GM12878 (cell line): Measurements from ENCODE around the gene LBHD1. TPM values are rescaled to one million over a fixed set of nuclear protein-coding genes. Genes with fewer than 3 reads are reported as not detected.

Experiments
- ATAC-seq: fragments of 200-7000 bp; cut with Tn5 transposase; 3 replicates; pipeline ENCODE4 v1.9.1; 2020; ENCODE audit warnings: mild to moderate bottlenecking, moderate library complexity
- BruUV-seq: library from RNA; stranded (reverse); fragments of 400-500 nt; replicated peaks from 2 replicates; lab custom pipeline; 2021; lab: Mats Ljungman, UMichigan
- CTCF ChIA-PET: fragments of 300-600 bp; sonication (Branson Sonifier 250); formaldehyde crosslinking; extraction: SDS; loops from one replicate; lab custom pipeline; 2021; ENCODE audit warnings: inconsistent platforms; lab: Yijun Ruan, JAX
- POLR2A ChIA-PET: fragments of 350-600 bp; formaldehyde crosslinking; extraction: SDS; loops from one replicate; lab custom pipeline; 2021; ENCODE audit warnings: inconsistent platforms; lab: Charles Lee
- RAD21 ChIA-PET: fragments of 300-600 bp; sonication (Branson Sonifier 250); formaldehyde crosslinking; loops from one replicate; lab custom pipeline; 2023; ENCODE audit warnings: antibody characterized with exemption; ENCODE audit not compliant: unreplicated experiment; lab: Charles Lee
- SMC1A ChIA-PET: fragments of 300-600 bp; sonication (Branson Sonifier 250); formaldehyde crosslinking; loops from one replicate; lab custom pipeline; 2023; ENCODE audit not compliant: unreplicated experiment, uncharacterized antibody; lab: Charles Lee
- DNase-seq: peaks from one replicate; pipeline ENCODE4 v3.0.0-alpha.2; 2011; ENCODE audit warnings: low read depth, low spot score
- FAIRE-seq: peaks from 3 replicates; lab custom pipeline; 2011; peaks lifted over from hg19 to GRCh38; lab: Jason Lieb, UNC
- H2AFZ ChIP-seq: 2 replicates; pipeline ENCODE4 v1.6.0; 2011; ENCODE audit warnings: low read depth, low read length, control low read depth; ENCODE audit not compliant: control insufficient read depth
- H3K27ac ChIP-seq: 2 replicates; pipeline ENCODE4 v1.5.1; 2011; ENCODE audit warnings: control low read depth; ENCODE audit not compliant: control insufficient read depth, insufficient read depth
- H3K27me3 ChIP-seq, 2 experiments: replicated peaks in 1 of 2; 2 replicates each; pipeline versions ENCODE4 v1.6.0 to v1.6.1; 2011; ENCODE audit warnings: low read length in 1 of 2; ENCODE audit not compliant: control insufficient read depth in 2 of 2, insufficient read depth in 2 of 2
- H3K36me3 ChIP-seq, 2 experiments: 2 replicates each; pipeline ENCODE4 v1.5.1; 2011; ENCODE audit warnings: low read length in 1 of 2; ENCODE audit not compliant: control insufficient read depth in 2 of 2, insufficient read depth in 2 of 2
- H3K4me1 ChIP-seq: 2 replicates; pipeline ENCODE4 v1.6.1; 2011; ENCODE audit warnings: mild to moderate bottlenecking, low read length, moderate library complexity, mixed read lengths; ENCODE audit not compliant: control insufficient read depth, insufficient read depth
- H3K4me2 ChIP-seq: 2 replicates; pipeline ENCODE4 v1.6.0; 2011; ENCODE audit warnings: control low read depth; ENCODE audit not compliant: control insufficient read depth, insufficient read depth
- H3K4me3 ChIP-seq: fragments of 200-600 bp; sonication (generic); 2 replicates; pipeline ENCODE4 v1.5.1; 2016
- H3K79me2 ChIP-seq: 2 replicates; pipeline ENCODE4 v1.6.0; 2011; ENCODE audit warnings: low read length; ENCODE audit not compliant: control insufficient read depth, insufficient read depth
- H3K9ac ChIP-seq: 2 replicates; pipeline ENCODE4 v1.8.0; 2011; ENCODE audit warnings: low read length, control low read depth, mixed read lengths; ENCODE audit not compliant: control insufficient read depth, insufficient read depth
- H3K9me3 ChIP-seq: replicated peaks from 3 replicates; pipeline ENCODE4 v1.5.1; 2011; ENCODE audit warnings: mild to moderate bottlenecking, low read length; ENCODE audit not compliant: control insufficient read depth, insufficient read depth
- H4K20me1 ChIP-seq: 2 replicates; pipeline ENCODE4 v1.6.0; 2011; ENCODE audit not compliant: control insufficient read depth, insufficient read depth
- BACH1 ChIP-seq: fragments of 450-650 bp; IDR thresholded peaks from 2 replicates; pipeline ENCODE4 v1.6.1; 2017; ENCODE audit warnings: mild to moderate bottlenecking, borderline replicate concordance
- CEBPB ChIP-seq, 2 experiments: fragments of 150-350 bp in 1 of 2; IDR thresholded peaks; 2 replicates each; pipeline ENCODE4 v1.6.1; 2012 to 2014; ENCODE audit warnings: low read depth in 2 of 2, low read length in 2 of 2, borderline replicate concordance in 1 of 2, inconsistent platforms in 1 of 2
- DPF2 ChIP-seq: fragments of 450-650 bp; IDR thresholded peaks from 2 replicates; pipeline ENCODE4 v1.6.1; 2017; ENCODE audit warnings: mild to moderate bottlenecking
- PML ChIP-seq: IDR thresholded peaks from 2 replicates; pipeline ENCODE4 v1.6.1; 2012; ENCODE audit warnings: low read length, inconsistent platforms
- POLR2AphosphoS2 ChIP-seq: IDR thresholded peaks from 2 replicates; pipeline ENCODE4 v1.6.1; 2011; ENCODE audit warnings: low read depth, mild to moderate bottlenecking, low read length, improper control_type of control experiment, moderate library complexity
- POU2F2 ChIP-seq: IDR thresholded peaks from 3 replicates; pipeline ENCODE4 v1.6.1; 2011; ENCODE audit warnings: low read depth, mild to moderate bottlenecking, low read length, borderline replicate concordance
- TAF1 ChIP-seq: IDR thresholded peaks from 2 replicates; pipeline ENCODE4 v1.6.1; 2011; ENCODE audit warnings: mild to moderate bottlenecking, low read depth, low read length, borderline replicate concordance
- WRNIP1 ChIP-seq: IDR thresholded peaks from 2 replicates; pipeline ENCODE4 v1.6.1; 2011; ENCODE audit warnings: low read depth, low read length, improper control_type of control experiment, borderline replicate concordance
- ZNF217 ChIP-seq: fragments of 450-650 bp; IDR thresholded peaks from 2 replicates; pipeline ENCODE4 v1.6.1; 2017; ENCODE audit warnings: antibody characterized with exemption, mild to moderate bottlenecking
- ZNF274 ChIP-seq: IDR thresholded peaks from one replicate; pipeline ENCODE4 v1.8.0; 2011; ENCODE audit not compliant: insufficient read length, insufficient read depth
- whole genome bisulfite sequencing: methylation state at CpG from one replicate; pipeline ENCODE4 v1.1.6; 2016; ENCODE audit warnings: low lambda C conversion rate; ENCODE audit not compliant: insufficient replicate concordance, insufficient coverage; ENCODE audit errors: missing lambda C conversion rate; 5-methylcytosine and 5-hydroxymethylcytosine counted together
- in situ Hi-C: fragments of 300-500 bp; cut with MboI; formaldehyde crosslinking; loops from 9 replicates; pipeline ENCODE4 v1.14.3; 2018; ENCODE audit warnings: mixed read lengths
- intact Hi-C: fragments of 100-400 bp; cut with micrococcal nuclease; formaldehyde crosslinking; loops from one replicate; pipeline ENCODE4 v1.14.2; 2022; ENCODE audit not compliant: unreplicated experiment
- polyA plus RNA-seq, 11 experiments: library from polyadenylated mRNA; depleted of rRNA in 4 of 11; unstranded in 6 of 11; stranded (reverse) in 5 of 11; fragments of >200 nt; fragmentation: Nextera tagmentation in 4 of 11; fragmentation: Illumina TruSeq in 1 of 11; extraction: Ambion mirVana in 4 of 11; extraction: Trizol in 1 of 11; gene quantifications; 1 replicate in 1 of 11; 2 replicates in 10 of 11; pipeline versions ENCODE4 v1.2.1 to v1.2.3, GENCODE V29; 2011 to 2016; ENCODE audit warnings: inconsistent platforms in 2 of 11, missing spikeins in 2 of 11, low read depth in 1 of 11
- total RNA-seq, 4 experiments: library from RNA; depleted of rRNA in 3 of 4; stranded (reverse); fragments of >200 nt in 3 of 4; fragmentation: Illumina TruSeq in 1 of 4; extraction: Trizol in 1 of 4; gene quantifications; 2 replicates each; pipeline versions ENCODE4 v1.2.1 to v1.2.3, GENCODE V29; 2013 to 2021
- TF ChIP-seq, protein P1 (sequence below): fragments of 450-650 bp; IDR thresholded peaks from 2 replicates; pipeline ENCODE4 v1.6.1; 2018; ENCODE audit warnings: borderline replicate concordance, mild to moderate bottlenecking; ENCODE audit not compliant: partially characterized antibody
- TF ChIP-seq, protein P2 (sequence below): fragments of 450-650 bp; IDR thresholded peaks from 2 replicates; pipeline ENCODE4 v1.6.1; 2018; ENCODE audit warnings: mild to moderate bottlenecking, low read depth, moderate library complexity; ENCODE audit not compliant: partially characterized antibody
- TF ChIP-seq, protein P3 (sequence below): fragments of 450-650 bp; conservative IDR thresholded peaks from 2 replicates; pipeline ENCODE4 v1.6.1; 2017; ENCODE audit warnings: mild to moderate bottlenecking, moderate library complexity

Gene LBHD1
- total and polyA plus RNA-seq, 10 of the 15 experiments (the other 5 are each of a cell fraction or from before 2014, with no cell fraction given), result 0.79 to 12.0 (median 7.6) TPM

DNA sequence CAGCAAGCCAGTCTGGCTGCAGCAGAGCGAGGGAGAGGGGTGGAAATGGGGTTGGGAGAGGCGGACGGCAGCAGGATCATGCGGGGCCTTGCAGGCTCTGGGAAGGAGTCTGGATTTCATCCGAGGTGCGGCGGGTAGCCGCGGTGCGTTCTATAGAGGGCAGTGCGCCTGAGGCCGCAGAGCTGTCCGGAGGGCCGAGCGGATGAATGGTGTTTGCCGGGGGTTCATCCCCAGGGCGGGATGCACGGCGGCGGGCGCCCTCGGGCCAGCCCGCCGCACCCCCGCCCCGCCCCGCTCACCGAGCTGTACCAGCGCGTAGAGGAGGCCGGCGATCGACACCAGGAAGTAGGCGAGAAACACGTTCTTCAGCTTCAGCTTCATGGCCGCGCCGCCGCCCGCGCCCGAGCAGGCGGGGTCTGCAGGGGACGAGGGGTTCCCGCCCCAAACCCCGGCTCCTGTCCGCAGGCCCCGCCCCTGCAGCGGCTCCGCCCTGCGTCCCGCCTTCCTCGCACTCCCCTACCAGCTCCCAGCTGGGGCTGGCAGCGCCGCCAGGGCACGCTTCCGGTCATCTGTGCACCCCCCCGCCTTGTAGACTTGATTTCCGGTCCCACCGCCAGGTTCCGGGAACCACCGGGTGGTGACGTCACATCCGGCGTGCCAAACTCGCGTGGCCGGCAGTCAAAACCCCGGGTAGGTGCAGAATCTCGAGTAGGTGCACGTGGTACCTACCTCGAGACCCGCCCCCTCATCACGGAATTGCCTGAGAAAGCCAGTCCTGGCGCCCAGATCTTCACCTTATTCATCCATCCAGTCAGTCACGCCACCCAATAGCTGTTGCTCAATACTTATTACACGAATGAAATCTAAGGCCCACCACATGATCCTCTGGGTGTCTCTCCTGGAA is 50.2 kb downstream of the LBHD1 start, which contains the start of gene B3GAT3:
Gene B3GAT3, minus strand, starts transcription at position 420 of the 904 bp plus-strand sequence. Its CDS starts 39 bp downstream, at position 381.
- under 1% methylated on average over 71 of the region's 77 CpGs for WGBS
- peak; percentile 99 for FAIRE-seq
- CTCF ChIA-PET, result interaction anchor here (0.8 to 2.8 kb wide), 12 partner anchors 10 to 148 kb away, joined by 3 to 12 read pairs (median 5); partner anchors contain the start of genes C11orf98, CSKMT, MTA2 and TUT1
- TF ChIP-seq, protein P1, sequence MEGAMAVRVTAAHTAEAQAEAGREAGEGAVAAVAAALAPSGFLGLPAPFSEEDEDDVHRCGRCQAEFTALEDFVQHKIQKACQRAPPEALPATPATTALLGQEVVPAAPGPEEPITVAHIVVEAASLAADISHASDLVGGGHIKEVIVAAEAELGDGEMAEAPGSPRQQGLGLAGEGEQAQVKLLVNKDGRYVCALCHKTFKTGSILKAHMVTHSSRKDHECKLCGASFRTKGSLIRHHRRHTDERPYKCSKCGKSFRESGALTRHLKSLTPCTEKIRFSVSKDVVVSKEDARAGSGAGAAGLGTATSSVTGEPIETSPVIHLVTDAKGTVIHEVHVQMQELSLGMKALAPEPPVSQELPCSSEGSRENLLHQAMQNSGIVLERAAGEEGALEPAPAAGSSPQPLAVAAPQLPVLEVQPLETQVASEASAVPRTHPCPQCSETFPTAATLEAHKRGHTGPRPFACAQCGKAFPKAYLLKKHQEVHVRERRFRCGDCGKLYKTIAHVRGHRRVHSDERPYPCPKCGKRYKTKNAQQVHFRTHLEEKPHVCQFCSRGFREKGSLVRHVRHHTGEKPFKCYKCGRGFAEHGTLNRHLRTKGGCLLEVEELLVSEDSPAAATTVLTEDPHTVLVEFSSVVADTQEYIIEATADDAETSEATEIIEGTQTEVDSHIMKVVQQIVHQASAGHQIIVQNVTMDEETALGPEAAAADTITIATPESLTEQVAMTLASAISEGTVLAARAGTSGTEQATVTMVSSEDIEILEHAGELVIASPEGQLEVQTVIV, result peak; percentile 80
- TF ChIP-seq DPF2, result peak; percentile 66; the same call in 1 of the 2 replicates
- peak; percentile 76 for TF ChIP-seq BACH1
- no peak; the same call in 1 of the 2 replicates for TF ChIP-seq WRNIP1
- 0 out of 2 replicates have a peak, but pooled peaks have one; percentile 74 for TF ChIP-seq POLR2AphosphoS2
- TF ChIP-seq, protein P2, sequence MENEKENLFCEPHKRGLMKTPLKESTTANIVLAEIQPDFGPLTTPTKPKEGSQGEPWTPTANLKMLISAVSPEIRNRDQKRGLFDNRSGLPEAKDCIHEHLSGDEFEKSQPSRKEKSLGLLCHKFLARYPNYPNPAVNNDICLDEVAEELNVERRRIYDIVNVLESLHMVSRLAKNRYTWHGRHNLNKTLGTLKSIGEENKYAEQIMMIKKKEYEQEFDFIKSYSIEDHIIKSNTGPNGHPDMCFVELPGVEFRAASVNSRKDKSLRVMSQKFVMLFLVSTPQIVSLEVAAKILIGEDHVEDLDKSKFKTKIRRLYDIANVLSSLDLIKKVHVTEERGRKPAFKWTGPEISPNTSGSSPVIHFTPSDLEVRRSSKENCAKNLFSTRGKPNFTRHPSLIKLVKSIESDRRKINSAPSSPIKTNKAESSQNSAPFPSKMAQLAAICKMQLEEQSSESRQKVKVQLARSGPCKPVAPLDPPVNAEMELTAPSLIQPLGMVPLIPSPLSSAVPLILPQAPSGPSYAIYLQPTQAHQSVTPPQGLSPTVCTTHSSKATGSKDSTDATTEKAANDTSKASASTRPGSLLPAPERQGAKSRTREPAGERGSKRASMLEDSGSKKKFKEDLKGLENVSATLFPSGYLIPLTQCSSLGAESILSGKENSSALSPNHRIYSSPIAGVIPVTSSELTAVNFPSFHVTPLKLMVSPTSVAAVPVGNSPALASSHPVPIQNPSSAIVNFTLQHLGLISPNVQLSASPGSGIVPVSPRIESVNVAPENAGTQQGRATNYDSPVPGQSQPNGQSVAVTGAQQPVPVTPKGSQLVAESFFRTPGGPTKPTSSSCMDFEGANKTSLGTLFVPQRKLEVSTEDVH, result peak; percentile 84
- peak; percentile 46; the same call in 1 of the 2 replicates for TF ChIP-seq PML
- 0 out of 3 replicates have a peak, but pooled peaks have one; percentile 5 for TF ChIP-seq POU2F2
- TF ChIP-seq ZNF274, result no peak
- TF ChIP-seq ZNF217, result no peak
- peak; percentile 52; the same call in 1 of the 2 replicates for TF ChIP-seq TAF1
- TF ChIP-seq, protein P3, sequence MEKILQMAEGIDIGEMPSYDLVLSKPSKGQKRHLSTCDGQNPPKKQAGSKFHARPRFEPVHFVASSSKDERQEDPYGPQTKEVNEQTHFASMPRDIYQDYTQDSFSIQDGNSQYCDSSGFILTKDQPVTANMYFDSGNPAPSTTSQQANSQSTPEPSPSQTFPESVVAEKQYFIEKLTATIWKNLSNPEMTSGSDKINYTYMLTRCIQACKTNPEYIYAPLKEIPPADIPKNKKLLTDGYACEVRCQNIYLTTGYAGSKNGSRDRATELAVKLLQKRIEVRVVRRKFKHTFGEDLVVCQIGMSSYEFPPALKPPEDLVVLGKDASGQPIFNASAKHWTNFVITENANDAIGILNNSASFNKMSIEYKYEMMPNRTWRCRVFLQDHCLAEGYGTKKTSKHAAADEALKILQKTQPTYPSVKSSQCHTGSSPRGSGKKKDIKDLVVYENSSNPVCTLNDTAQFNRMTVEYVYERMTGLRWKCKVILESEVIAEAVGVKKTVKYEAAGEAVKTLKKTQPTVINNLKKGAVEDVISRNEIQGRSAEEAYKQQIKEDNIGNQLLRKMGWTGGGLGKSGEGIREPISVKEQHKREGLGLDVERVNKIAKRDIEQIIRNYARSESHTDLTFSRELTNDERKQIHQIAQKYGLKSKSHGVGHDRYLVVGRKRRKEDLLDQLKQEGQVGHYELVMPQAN, result peak; percentile 48; the same call in 1 of the 2 replicates
- no peak for TF ChIP-seq CEBPB (IDR thresholded peaks at IDR 0.05; ENCODE audit: borderline replicate concordance in 1 of 2, low read depth in 2 of 2, low read length in 2 of 2)

More for the DNA sequence above, 50.2 kb downstream of the LBHD1 start, which contains the start of gene B3GAT3:
- ATAC-seq (peak; percentile 98), DNase-seq (peak; percentile 98)
- no peaks in the 10 kb centered on the region for H3K9me3 ChIP-seq
- H2AFZ ChIP-seq, result peak within 1 kb of the TSS; percentile 67
- peak within 1 kb of the TSS; percentile 96 for H3K9ac ChIP-seq
- ChIA-PET POLR2A (interaction anchor here (0.5 to 5.0 kb wide), 37 partner anchors 9 to 1187 kb away, joined by 3 to 50 read pairs (median 5); partner anchors contain the start of genes C11orf98, CSKMT, EEF1G and EML3), RAD21 (interaction anchor here (0.8 to 3.3 kb wide), 17 partner anchors 8 to 236 kb away, joined by 3 to 25 read pairs (median 5); partner anchors contain the start of genes C11orf98, CSKMT, EEF1G and EML3), SMC1A (interaction anchor here (0.6 to 2.6 kb wide), 14 partner anchors 10 to 240 kb away, joined by 3 to 11 read pairs (median 4); partner anchors contain the start of genes C11orf98, CSKMT, MTA2 and TUT1)
- peaks cover 11% of the 10 kb centered on the region for H3K79me2 ChIP-seq
- peak within 1 kb of the TSS; percentile 98 for H3K4me2 ChIP-seq
- BruUV-seq, result no TSS peak
- in situ Hi-C loops (no loop called here), intact Hi-C loops (loop anchor here (2.0 kb wide), 1 partner anchor 25 kb away; the partner anchor contains the start of gene GANAB)
- H3K36me3 ChIP-seq, result peaks cover 6 to 12% of the 10 kb centered on the region in 2 experiments
- no peaks in the 10 kb centered on the region for H4K20me1 ChIP-seq
- 0 out of 2 replicates have a peak, but pooled peaks cover 4% of the 10 kb centered on the region for H3K4me1 ChIP-seq
- H3K27me3 ChIP-seq, result no peaks in the 10 kb centered on the region
- peak within 1 kb of the TSS; percentile 81 for H3K27ac ChIP-seq
- peak within 1 kb of the TSS; percentile 84 for H3K4me3 ChIP-seq
